ENCODE measurements around the gene MCF2L2.
A peak's percentile ranks its signal among the peaks of the same experiment; 100 is the strongest.
"Not testable (repeated sequence)": the region's sequence is repeated elsewhere in the genome, so short reads cannot be mapped to it uniquely, and the experiment has no call there.

The MCF2L2 gene

DNA sequence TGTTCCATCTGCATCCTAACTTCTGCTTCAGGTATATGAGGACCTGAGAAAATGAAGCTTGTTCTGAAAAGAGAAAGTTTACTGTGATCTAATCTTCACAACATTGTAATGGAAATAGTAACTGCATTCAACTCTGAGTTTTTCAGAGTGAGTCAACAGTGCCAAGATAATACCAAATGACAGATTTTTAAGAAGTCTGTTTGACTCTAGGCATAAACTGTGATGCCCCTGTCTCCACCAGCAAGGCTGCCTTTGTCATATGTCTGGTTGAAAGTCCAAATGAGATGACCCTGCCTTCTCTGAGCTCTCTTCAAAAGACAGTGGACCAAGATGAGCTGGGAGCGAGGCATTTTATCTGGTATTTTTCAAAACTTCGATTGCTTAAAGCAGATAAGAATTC, 220.2 kb downstream of the MCF2L2 start:
- no peak for DNase-seq (ENCODE audit: low read depth in 2 of 2)

GRCh38 chr3:183203670-183204069, 224.7 kb downstream of the MCF2L2 start:
- no peak for DNase-seq (ENCODE audit: low read depth in 2 of 2)

DNA sequence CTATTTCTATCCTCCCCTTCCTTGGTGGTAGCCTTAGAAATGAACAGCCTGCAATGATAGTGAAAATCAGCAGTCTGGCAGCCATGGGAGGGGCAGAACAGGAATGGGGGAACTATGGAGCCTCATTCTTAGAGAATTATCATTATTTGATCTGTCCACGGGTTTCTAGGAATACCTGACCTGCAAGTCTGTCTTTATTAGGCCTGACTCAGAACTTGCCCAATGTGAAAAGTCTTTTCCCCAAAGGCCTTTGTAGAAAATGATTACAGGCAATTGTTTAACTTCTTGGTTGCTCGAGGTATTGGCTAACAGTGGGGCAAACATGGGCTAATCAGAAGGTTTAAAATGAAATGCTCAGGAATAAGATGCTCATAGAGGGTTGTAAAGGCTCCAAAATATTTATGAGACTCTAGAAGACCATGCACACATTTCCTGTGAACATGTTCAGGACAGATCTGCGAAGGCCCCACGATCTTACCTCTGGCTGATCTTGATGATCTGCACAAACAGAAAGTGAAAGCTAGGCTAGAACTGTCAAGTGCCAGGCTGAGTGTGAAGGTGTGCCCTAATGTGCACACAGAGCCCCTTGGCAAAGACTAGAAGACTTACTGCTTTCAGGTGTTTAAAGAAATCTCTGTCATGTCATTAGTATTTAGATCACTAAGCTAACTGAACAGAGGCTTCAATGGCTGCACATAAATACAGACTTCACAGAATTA, 226.3 kb downstream of the MCF2L2 start:
- DNase-seq (ENCODE audit: low read depth in 2 of 2): no peak

GRCh38 chr3:183198939-183199338, 229.5 kb downstream of the MCF2L2 start:
- no peak for DNase-seq (ENCODE audit: low read depth in 2 of 2)

- no peak for DNase-seq (ENCODE audit: low read depth in 2 of 2)
Observed at GRCh38 chr3:183197734-183198133, 230.7 kb downstream of the MCF2L2 start.

DNA sequence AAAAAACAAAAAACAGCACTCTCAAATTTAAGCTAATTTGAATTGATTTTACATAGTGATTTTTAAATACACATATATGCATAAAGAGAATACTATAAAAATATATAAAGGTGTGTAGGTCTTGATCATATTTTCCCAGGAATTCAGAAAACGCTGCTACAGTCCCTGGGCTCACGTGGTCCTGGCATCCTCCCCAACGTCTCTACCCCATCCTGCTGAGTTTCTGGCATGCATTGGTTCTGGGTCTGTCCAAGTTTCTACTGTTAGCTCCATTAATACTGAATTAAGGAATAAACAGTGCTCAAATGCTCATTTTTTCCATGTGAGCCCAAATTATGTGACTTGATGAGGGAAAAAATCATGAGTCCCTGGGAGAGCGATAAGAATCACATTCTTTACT, 233.2 kb downstream of the MCF2L2 start:
- DNase-seq (ENCODE audit: low read depth in 2 of 2): no peak

DNA sequence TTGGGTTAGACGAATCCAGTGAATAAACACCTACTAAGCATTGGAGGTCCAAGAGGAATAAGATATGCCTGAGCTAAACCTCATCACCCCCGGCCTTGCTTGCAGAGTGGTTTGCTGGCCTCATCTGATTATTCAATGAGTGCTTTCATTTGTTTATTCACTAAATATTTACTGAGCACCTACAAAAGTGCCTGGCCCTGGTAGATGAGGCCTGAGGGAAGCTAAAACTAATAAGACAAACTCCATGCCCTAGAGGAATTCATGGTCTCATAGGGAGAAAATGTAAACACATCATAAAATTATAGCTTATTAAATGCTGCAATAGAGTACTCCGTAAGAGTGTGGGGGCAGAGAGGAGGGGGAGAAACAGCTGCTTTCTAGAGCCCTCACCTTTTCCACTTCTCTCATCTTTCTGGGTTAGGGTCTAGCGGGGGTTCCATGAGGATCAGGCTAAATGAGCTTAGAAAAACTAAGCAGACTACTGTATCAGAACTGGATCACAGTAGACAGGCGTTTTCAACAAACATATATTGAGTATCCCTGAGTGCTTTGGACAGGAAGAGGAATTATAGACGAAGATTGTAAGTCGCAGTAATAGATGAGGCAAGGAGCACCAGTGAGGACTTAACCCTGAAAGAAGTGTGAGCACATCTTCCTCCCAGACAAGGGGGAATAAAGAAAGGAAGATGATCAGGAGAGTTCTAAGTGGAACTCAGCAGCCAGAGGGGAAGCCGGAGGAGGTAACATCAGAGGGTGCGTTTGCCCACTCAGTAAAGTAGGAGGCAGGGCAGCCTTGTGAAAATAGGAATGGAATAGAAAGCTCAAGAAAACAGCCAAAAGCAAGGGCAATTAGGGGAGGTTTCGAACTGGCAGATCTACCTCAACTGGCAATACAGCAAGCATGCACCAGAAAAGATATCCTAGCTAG, 234.4 kb downstream of the MCF2L2 start:
- no peak for DNase-seq (ENCODE audit: low read depth in 2 of 2)

GRCh38 chr3:183192650-183193300, 235.6 kb downstream of the MCF2L2 start:
- no peak for DNase-seq (ENCODE audit: low read depth in 2 of 2)

- DNase-seq (ENCODE audit: low read depth in 2 of 2): no peak
Observed at GRCh38 chr3:183189641-183190040, 238.8 kb downstream of the MCF2L2 start.

- DNase-seq (ENCODE audit: low read depth in 2 of 2): no peak
Observed at GRCh38 chr3:183188895-183189462, 239.4 kb downstream of the MCF2L2 start.

DNA sequence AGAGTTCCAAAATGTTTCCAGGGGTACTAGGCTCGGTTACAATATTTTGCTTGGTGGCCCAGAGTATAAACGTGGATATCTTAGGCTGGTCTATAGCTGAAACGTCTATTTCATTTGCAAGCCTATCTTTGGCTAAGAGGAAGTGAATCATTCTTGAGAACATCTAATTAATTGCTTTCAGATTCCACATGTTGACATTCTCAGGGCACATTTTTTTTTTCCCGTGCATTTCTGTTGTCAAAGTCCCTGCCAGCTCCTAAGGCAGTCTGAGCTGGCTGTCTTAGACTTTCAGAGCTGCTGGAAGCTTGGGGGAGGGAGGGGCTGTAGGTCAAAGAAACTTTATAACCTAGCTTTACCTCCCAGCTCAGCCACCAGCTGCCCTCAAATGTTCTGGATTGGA, 242.7 kb downstream of the MCF2L2 start:
- no peak for DNase-seq (ENCODE audit: low read depth in 2 of 2)

DNA sequence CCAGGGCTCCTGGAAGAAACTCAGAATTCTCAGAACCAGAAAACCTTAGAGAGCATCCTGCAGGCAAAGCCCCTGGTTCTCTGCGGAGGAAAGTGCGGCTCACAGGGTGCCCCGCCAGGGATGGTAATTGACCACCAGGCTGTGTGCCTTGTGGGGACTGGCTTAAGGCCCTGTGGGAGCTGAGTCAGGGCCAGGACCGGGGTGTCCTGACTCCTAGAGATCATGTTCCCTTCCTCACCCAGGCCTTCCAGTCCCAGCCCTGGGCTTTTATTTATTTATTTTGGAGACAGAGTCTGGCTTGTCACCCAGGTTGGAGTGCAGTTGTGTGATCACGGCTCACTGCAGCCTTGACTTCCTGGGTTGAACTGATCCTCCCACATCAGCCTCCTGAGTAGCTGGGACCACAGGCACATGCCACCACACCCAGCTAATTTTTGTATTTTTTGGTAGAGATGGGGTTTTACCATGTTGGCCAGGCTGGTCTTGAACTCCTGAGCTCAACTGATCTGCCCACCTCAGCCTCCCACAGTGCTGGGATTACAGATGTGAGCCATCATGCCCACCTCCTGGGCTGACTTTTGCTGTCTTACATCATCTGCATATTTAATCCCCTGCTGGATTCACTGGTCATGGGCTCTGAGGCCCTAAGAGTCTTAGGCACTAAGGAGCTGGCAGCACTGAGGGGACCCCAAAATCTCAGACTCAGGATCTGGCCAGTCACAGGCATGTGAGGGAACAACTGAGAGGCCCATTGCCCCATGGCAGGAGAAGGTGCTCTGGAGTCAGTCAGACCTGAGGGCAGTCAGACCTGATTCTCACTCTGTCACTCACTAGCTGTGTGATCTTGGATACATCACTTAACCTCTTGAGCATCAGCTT, 245.4 kb downstream of the MCF2L2 start:
- no peak for DNase-seq (ENCODE audit: low read depth in 2 of 2)

DNA sequence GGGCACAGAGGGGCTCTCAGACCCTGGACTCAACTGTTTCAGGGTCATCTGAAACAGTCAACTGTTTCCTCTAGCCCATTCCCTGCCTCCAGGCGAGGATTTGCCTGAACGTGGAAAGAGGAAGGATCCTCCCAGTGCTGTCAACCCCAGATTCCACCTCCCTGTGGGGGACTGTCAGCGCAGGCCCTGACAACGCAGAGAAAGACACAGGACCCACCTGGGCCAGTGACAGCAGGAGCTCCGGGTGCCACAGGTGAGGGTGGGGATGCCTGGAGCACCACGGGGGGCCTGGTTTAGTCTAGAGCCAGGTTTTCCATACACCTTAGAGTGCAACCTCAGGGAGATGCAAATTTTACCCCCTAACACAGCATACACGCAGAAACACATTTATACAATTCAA, 246.3 kb downstream of the MCF2L2 start:
- DNase-seq (ENCODE audit: low read depth in 2 of 2): no peak

DNA sequence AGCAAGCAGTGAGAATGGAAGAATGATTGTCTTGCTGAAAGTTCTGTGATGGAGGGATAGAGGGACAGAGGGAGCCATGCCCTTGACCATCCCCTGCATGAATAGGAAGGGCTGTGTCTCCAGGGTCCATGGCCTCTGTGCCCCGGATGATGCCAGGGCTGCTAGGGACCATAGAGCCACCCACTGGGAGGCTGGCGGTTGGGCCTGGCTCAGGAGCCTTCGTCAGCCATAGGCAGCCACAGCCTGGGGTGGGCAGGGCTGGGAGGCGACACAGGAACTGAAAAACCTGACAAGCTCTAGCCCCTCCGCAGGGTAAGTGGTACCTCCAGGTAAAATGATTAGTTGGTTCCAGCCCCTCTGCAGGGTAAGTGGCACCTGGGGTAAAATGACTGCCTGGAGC, 246.8 kb downstream of the MCF2L2 start:
- DNase-seq (ENCODE audit: low read depth in 2 of 2): no peak

DNA sequence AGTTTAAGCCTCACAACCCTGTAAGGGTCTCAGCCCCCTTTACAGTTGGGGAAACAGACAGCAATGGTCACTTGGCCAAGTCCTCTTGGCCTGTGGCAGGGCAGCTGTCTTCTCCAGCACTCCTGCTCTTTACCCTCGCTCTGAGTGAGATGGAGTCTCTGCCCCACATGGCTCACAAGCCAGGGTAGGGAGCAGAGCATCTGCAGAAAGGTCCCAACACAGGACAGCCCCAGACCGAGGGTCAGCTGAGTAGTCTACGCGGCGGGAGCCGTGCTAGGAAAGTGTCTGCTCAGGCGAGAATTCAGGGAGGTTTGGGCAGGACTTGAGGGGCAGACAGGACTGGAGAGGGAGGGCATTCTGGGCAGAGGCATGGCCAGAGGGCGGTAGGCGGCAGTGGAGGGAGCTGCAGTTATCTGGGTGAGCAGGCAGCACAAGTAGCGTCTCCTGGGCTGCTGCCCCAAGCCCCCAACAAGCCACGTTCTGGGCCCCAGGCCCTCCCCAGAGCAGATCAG, 247.6 kb downstream of the MCF2L2 start:
- DNase-seq (ENCODE audit: low read depth in 2 of 2): no peak

DNA sequence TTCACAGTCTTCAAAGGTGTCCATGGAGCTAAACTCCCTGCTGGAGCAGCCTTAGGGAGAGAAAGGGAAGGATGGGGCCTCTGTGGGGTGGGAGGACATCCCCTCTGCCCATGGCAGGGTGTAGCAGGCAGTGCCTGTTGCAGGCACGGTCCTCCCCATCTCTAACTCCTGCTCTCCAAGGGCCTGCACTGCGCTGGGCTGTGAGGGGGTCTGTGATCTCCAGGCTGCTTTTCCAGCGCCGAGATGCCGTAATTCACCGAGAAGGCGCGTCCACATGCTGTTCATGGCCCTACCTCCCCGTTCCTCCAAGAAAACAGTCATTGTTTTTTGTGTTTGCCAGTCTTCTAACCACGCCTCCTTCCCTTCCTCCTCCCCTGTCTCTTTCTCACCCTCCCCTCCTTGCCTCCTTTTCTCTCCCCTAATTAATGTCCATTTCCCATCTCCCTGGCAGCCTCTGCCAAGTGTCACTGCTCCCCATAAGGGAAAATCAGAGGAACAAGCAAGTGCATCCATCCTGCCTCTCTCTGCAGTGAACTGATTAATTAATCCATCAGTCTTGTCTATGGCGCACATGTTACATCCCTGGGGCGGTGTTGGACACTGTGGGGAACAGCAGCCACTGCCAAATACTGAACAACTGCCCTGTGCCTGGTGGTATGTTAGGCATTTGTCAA, 248.2 kb downstream of the MCF2L2 start:
- DNase-seq (ENCODE audit: low read depth in 2 of 2): no peak

GRCh38 chr3:183179550-183179908, 248.9 kb downstream of the MCF2L2 start:
- not testable (repeated sequence) for DNase-seq (ENCODE audit: low read depth in 2 of 2)

DNA sequence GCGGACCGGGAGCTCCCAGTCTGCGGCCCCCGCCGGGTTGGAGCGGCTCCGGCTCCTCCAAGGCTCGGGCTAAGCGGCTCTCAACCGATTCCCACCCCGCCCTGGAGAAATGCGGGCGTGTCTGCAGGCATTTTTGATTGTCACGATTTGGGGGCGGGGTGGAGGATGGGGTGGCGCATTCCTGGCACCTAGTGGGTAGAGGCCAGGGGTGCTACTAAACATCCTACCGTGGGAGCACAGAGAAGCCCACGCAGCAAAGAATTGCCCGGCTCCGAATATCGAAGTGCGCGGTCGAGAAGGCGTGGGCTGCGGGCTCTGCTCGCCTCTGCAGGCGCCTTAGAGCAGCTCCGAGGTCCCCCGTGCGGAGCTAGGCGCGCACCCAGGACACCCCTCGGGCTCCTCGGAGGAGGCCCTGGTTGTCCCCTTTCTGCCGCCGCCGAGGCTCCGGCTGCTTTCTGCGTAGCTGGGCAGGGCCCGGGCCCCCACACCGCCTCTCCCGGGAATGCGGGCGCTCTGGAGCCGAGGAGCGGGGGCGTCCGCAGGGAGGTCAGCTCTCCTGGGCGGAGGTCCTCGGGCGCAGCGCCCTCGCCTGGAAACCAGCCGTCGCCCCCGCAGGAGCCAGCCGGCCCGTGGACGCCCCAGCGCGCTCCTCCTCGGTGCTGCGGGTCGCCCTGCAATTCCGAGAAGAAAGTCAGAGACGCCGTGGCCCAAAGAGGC, 249.4 kb downstream of the MCF2L2 start:
- peak; percentile 40 to 57 for DNase-seq (ENCODE audit: low read depth in 2 of 2)

DNA sequence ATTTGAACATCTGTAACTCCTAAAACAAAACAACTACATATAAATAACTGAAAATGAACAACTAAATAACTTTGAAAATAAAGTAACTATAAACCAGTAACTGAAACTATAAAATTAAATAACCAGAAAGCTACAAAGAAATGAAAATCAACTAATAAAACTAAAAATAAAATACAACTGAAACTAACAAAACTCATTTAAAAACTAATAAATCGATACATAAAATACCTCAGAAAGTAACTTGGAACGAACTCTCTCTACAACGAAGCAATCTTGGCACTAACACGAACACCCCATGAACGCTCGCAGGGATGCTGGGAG, 249.9 kb downstream of the MCF2L2 start:
- no peak for DNase-seq (ENCODE audit: low read depth in 2 of 2)

DNA sequence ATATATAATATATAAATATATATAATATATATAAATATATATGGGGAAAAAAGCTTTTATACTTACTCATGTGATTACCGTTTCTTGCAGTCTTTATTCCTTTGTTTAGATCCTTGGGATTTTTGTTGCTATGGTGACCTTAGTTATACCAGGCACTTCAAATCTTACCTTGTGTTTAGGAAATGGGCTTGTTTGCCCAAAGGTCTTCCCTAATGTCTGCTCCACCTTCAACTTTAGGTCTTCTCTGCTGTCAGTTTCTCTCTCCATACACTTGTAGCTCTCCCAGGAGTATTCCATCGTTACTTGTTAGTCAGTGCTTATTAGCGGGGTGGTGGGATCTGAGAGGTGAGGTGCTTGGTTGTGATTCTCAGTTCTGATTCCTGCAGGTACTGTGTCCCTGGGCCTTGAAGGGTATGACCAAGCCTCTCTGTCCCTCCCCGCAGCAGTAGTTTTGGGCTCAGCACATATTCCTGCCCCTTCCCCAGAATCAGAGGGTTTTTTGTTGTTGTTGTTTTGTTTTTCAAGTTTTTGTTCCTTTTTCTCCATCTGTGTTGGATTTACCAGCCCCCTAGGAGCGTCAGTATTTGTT, 256.3 kb downstream of the MCF2L2 start:
- DNase-seq (ENCODE audit: low read depth in 2 of 2): no peak

Data from stimulated activated CD4-positive, alpha-beta T cell treated with anti-CD3 and anti-CD28 coated beads, Interleukin-4, amount 100 ng/mL, for 48 hours (primary cell).